GM18498 (cell line): ENCODE measurements around the gene TBC1D10A.

Experiments used
- ATAC-seq: cut with Tn5 transposase; IDR thresholded peaks from one replicate; pipeline ENCODE4 v1.9.1; 2021; ENCODE audit warnings: mild to moderate bottlenecking, moderate library complexity; ENCODE audit not compliant: unreplicated experiment

TBC1D10A gene

DNA sequence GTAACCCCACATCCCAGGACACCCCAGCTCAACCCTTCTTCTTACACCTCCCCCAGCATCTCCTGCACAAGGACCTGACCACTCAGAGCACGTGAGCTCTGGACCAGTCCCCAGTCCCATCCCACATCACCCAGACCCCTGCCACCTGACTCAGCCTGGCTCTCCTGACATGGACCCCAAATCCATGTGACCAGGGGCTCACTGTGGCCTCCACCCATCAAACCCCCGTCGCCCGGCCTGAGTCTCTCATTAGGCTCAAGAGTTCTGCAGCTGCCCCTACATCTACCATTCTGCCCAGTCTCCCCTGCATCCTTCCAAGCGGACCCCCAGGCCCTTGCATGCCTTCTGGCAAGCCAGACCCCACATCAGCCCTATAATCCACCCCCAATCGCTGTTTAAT lies 78.3 kb downstream of the TBC1D10A start:
- ATAC-seq = no peak

DNA sequence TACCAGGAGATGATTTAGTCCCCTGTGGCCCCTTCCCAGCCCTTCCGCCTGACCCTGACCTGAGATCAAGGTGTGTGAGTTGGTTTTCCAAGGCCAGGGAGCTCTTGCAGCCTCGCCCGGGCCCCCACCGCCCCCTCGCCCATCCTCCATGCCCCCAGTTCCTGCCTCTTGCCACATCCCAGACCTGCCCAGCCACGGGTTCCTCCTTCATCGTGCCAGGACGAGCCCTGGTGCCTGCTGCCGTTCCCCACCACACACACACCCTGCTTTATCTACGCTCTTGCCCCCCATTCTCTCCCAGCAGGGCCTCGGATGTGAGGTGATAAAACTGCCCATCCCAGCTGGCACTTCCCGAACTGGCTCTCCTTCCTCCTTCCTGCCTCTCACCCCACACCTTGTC lies 78.8 kb downstream of the TBC1D10A start:
- no peak for ATAC-seq

DNA sequence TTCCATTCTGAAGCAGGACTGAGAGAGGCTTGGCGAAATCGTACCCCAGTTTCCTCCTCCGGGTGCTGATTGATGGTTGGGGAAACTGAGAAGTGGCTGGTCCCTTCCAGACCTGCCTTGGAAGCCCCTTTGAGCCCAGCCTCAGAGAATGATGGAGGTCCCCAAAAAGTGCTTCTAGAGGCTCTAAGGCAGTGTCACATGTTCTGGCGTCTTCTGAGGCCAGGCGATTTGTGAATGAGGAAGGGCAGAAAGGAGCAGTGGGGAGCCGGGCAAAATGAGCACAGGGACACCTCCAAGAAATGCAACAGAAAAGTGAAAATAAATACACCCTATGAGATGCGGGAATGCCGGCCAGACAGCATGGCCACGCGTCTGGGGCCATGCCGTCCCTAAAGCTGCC lies 79.2 kb downstream of the TBC1D10A start:
- no peak for ATAC-seq

DNA sequence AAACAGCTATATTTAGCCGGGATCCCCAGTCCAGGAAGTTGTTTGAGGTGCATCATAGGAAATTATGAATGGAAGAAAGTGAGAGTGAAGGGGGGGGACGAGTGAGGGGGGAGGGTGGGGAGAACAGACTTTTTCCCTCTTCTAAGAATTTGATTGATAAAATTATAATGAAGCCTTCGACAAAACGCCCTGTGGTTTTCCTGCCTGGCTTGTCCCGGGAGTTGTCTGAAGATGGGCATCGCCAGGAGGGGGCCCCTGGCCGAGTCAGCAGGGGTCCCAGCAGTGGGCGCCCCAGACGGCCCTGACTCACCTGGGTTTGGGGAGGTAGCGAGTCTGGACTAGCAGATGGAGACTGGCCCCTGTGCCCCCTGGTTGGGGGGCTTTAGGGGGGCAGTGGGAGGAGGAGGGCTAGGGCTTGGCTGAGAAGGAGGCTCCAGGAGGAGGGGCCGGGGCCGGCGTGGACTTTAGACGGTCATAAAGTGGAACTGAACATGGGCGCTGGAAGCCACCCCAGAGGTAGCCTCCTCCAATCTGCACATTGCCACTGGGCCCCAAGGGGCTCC lies 79.8 kb downstream of the TBC1D10A start:
- no peak for ATAC-seq

DNA sequence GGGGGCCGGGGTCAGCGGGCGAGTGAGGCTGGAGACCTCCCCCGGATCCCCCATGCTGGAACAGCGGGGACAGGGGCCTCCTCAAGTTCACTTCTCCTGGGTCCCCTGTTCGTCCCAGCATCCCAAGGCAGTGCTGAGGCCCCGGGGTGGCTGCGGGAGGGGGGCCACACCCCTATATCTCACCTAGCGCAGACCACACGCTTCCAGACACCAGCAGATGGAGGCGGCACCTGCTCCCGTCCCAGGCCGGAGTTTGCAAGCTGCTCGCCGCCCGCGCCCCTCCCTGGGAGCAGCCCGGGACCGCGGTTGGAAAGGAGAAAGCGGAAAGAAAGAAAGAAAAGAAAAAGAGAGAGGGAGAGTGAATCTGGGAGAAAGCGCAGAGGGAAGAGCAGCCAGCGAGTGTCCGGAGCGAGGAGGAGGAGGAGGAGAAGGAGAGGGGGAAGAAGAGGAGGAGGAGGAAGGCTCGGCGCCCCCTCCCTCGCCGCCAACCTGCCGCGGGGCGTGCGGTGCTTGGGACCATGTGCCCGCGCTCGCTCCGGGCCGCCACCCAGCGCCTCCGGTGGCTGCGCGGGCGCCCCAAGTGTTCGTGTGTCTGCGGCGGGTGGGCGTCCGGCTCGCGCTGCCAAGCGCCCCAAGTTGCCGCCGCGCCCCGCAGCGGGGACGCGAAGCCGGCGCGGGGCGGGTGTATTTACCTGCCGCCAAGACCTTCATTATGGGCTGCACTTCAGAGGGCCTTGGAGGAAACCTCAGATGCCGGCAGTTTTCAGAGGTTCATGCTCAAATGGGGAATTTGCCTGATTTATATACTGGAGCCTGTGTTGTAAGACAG lies 80.5 kb downstream of the TBC1D10A start, which contains the start of gene LIF:
Gene LIF, minus strand, starts transcription at position 775 of the 829 bp plus-strand sequence. Its CDS starts 64 bp downstream, at position 711.
- ATAC-seq = no peak

DNA sequence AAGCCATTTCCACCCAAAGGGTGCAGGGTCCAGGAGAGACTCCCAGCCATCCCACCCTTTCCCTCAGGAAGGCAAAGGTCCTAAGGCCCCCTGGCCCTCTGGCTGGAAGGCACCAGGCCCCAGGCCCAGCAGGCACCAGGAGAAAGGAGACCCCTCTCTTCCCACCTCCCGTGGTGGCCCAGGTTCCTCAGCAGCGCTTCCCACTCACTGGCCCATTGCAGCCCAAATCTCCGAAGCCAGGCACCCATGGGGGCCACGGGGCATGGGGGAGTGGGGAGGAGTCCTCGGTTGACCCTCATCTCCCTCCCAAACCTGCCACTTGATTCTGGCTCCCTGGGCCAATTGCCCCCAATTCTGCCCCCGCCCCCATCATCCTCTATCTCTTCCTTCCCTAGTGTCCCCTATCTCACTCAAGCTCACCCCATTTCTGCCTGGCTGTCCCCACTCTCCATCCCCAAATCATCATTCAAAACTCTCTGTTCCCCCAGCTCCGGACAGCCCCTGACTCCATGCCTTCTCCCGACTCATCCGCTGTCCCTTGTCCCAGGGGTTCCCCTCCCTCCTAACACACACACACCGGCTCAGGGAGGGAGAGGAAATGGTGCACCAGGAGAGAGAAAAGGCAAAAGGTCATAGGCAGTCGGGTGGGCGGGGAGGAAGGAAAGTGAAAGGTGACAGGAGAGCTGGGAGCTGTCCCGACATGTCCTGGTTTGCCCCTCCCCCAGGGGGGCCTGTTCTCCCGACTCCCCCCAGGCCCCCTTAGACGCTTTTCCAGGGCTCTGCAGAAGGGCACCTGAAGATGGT lies 81.4 kb downstream of the TBC1D10A start:
- ATAC-seq = no peak

DNA sequence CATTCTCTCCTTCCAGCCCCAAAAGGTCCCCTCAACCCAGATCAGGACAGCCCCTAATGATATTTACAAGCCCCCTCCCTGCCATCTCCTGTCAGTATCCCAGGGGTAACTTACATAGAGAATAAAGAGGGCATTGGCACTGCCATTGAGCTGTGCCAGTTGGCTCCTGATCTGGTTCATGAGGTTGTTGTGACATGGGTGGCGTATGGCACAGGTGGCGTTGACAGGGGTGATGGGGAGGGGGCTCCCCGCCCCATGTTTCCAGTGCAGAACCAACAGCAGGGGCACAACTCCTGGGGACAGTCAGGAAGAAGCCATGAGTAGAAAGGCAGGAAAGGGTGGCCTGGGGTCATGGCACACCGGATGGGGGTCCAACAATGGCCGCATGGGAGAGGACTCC lies 82.1 kb downstream of the TBC1D10A start:
- no peak for ATAC-seq

DNA sequence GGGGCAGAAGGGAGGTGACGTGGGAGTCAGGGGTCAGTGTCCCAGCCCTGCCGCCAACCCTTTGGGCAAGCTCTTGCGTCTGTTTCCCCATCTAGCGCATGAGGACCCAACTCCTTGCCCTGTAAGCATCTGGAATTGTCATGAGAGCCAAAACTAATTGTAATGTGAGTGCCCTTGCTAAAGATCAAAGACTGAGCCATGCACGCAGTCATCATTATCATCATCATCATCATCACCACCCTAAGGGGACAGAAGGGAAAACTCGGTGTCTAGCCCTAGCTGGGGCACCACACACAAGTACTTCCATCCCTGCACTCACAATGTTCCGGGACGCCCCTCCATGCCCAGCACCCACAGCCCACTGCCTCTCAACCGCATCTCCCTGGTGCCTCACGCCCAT lies 82.7 kb downstream of the TBC1D10A start:
- no peak for ATAC-seq

DNA sequence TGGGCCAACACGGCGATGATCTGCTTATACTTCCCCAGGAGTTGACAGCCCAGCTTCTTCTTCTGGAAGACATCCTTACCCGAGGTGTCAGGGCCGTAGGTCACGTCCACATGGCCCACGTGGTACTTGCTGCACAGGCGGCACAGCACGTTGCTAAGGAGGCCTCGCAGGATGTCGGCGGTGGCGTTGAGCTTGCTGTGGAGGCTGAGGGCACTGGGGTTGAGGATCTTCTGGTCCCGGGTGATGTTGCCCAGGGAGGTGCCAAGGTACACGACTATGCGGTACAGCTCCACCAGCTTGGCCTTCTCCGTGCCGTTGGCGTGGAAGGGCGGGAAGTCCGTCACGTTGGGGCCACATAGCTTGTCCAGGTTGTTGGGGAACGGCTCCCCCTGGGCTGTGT lies 83.1 kb downstream of the TBC1D10A start:
- ATAC-seq = no peak
